HG03039 (cell line): ENCODE data around the gene PPM1E.

Experiments used
- ATAC-seq: cut with Tn5 transposase; IDR thresholded peaks from one replicate; pipeline ENCODE4 v1.9.1; 2021; ENCODE audit warnings: mild to moderate bottlenecking, moderate library complexity; ENCODE audit not compliant: unreplicated experiment

PPM1E gene

GRCh38 chr17:58993311-58993710 is 237.7 kb downstream of the PPM1E start:
- no peak for ATAC-seq

GRCh38 chr17:58995247-58995940 is 239.7 kb downstream of the PPM1E start:
- ATAC-seq = no peak

GRCh38 chr17:58996968-58997367 is 241.3 kb downstream of the PPM1E start:
- ATAC-seq = no peak

- ATAC-seq = no peak
Observed at GRCh38 chr17:58997756-58998553, 242.3 kb downstream of the PPM1E start.

GRCh38 chr17:58998871-58999270 is 243.2 kb downstream of the PPM1E start:
- ATAC-seq = no peak

- ATAC-seq = no peak
Observed at GRCh38 chr17:58999500-58999899, 243.8 kb downstream of the PPM1E start.

- ATAC-seq = no peak
Observed at GRCh38 chr17:59000022-59000421, 244.4 kb downstream of the PPM1E start.

- ATAC-seq = peak; percentile 83
Observed at GRCh38 chr17:59001158-59001814, 245.6 kb downstream of the PPM1E start.

- no peak for ATAC-seq
Observed at GRCh38 chr17:59002126-59002525, 246.5 kb downstream of the PPM1E start.

- ATAC-seq = no peak
Observed at GRCh38 chr17:59002848-59003247, 247.2 kb downstream of the PPM1E start.

- ATAC-seq = no peak
Observed at GRCh38 chr17:59003860-59004259, 248.2 kb downstream of the PPM1E start.

GRCh38 chr17:59004338-59005111 is 248.9 kb downstream of the PPM1E start:
- ATAC-seq = no peak

GRCh38 chr17:59007995-59008394 is 252.3 kb downstream of the PPM1E start:
- ATAC-seq = no peak

- no peak for ATAC-seq
Observed at GRCh38 chr17:59008737-59009136, 253.1 kb downstream of the PPM1E start.

GRCh38 chr17:59010026-59010425 is 254.4 kb downstream of the PPM1E start:
- ATAC-seq = no peak

- ATAC-seq = no peak
Observed at GRCh38 chr17:59011975-59012374, 256.3 kb downstream of the PPM1E start.

GRCh38 chr17:59018019-59018418 is 262.4 kb downstream of the PPM1E start:
- ATAC-seq = no peak

GRCh38 chr17:59024916-59025315 is 269.3 kb downstream of the PPM1E start:
- no peak for ATAC-seq

- ATAC-seq = no peak
Observed at GRCh38 chr17:59026176-59026939, 270.7 kb downstream of the PPM1E start.

- ATAC-seq = no peak
Observed at GRCh38 chr17:59027750-59028149, 272.1 kb downstream of the PPM1E start.
